ENCODE results near the gene CCDC102A.

CCDC102A gene

DNA sequence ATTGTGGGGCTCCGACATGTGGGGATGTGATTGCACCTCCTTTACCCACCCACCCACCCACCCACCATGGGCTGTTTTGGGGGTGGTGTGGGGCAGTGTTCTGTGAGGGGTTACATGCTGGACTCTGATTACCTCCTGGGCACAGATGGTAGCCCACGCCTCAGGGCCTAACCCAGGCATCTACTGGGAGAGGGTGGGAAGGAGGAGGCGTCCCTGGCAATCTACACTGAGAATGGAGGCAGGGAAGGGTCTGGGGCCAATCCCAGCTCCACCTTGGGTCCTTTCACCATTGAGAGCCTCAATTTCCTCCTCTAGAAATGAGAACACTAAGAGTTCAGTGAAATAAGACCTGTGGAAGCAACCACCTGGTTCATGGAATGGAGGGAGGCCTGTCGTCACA, 38.3 kb downstream of the CCDC102A start:
- H3K9me3 ChIP-seq (ENCODE audit: control insufficient read depth, insufficient read depth, low read depth, low read length) = no peaks in the 10 kb centered on the region
- H3K27me3 ChIP-seq (ENCODE audit: control insufficient read depth, insufficient read depth, low read length) = no peaks in the 10 kb centered on the region
- no peaks in the 10 kb centered on the region for H3K36me3 ChIP-seq (ENCODE audit: control insufficient read depth, insufficient read depth, low read length)
- peaks cover 9% of the 10 kb centered on the region; the same call in 1 of the 2 replicates for H3K4me1 ChIP-seq (ENCODE audit: control insufficient read depth, insufficient read depth, low read length)
- H3K9ac ChIP-seq (ENCODE audit: low read length) = no peak overlapping the region
- H3K27ac ChIP-seq (ENCODE audit: low read depth, low read length) = no peak overlapping the region
- no peak overlapping the region for H3K4me3 ChIP-seq (ENCODE audit: low read depth, low read length)

DNA sequence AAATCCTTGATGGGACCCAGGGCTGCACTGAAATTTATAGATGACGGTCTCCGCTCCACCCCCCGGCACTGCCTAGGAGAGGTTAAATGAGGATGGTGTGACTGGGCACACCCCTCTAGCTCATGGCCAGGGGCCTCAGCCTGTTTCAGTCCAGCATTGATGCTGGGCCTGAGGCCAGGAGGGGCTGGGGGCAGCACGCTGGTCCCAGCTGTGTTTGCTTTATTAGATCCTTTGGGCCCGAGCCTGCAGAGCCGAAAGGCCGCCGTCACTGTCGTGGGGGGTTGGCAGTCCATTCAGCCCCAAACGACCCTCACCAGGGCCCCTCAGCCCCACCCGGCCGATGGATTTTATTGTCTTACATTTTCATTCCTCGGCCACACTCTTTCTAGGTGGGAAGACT, 39.2 kb downstream of the CCDC102A start:
- H3K27ac ChIP-seq (ENCODE audit: low read depth, low read length) = no peak overlapping the region
- no peaks in the 10 kb centered on the region for H3K27me3 ChIP-seq (ENCODE audit: control insufficient read depth, insufficient read depth, low read length)
- H3K9ac ChIP-seq (ENCODE audit: low read length) = no peak overlapping the region
- H3K9me3 ChIP-seq (ENCODE audit: control insufficient read depth, insufficient read depth, low read depth, low read length) = no peaks in the 10 kb centered on the region
- H3K4me3 ChIP-seq (ENCODE audit: low read depth, low read length) = no peak overlapping the region
- H3K4me1 ChIP-seq (ENCODE audit: control insufficient read depth, insufficient read depth, low read length) = peaks cover 9% of the 10 kb centered on the region; the same call in 1 of the 2 replicates
- no peaks in the 10 kb centered on the region for H3K36me3 ChIP-seq (ENCODE audit: control insufficient read depth, insufficient read depth, low read length)

DNA sequence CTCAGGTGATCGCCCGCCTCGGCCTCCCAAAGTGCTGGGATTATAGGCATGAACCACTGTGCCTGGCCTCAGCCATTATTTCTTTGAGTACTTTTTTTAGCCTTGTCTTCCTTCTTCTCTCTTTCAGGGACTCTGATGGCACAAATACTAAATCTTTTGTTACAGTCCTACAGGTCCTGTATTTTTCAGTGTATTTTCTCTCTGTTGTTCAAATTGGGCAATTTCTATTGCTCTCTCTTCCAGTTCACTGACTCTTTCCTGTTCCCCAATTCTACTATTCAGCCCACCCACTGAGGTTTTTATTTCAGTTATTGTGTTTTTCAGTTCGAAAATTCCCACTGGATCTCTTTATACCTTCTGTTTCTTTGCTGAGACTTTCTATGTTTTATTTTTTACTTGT, 42.6 kb downstream of the CCDC102A start:
- no peak overlapping the region for H3K9ac ChIP-seq (ENCODE audit: low read length)
- no peaks in the 10 kb centered on the region for H3K36me3 ChIP-seq (ENCODE audit: control insufficient read depth, insufficient read depth, low read length)
- H3K9me3 ChIP-seq (ENCODE audit: control insufficient read depth, insufficient read depth, low read depth, low read length) = peaks cover 5% of the 10 kb centered on the region; the same call in 1 of the 2 replicates
- H3K27me3 ChIP-seq (ENCODE audit: control insufficient read depth, insufficient read depth, low read length) = no peaks in the 10 kb centered on the region
- H3K4me1 ChIP-seq (ENCODE audit: control insufficient read depth, insufficient read depth, low read length) = no peaks in the 10 kb centered on the region
- H3K27ac ChIP-seq (ENCODE audit: low read depth, low read length) = no peak overlapping the region
- no peak overlapping the region for H3K4me3 ChIP-seq (ENCODE audit: low read depth, low read length)

DNA sequence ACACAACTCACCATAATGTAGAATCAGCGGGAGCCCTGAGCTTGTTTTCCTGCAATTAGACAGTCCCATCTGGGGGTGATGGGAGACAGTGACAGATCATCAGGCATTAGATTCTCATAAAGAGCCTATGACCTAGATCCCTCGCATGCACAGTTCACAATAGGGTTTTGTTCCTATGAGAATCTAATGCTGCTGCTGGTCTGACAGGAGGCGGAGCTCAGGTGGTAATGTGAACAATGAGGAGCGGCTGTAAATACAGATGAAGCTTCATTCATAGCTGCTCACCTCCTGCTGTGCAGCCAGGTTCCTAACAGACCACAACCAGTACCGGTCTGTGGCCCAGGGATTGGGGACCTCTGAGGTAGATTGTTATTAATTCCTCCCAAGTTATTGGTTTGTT, 47.1 kb downstream of the CCDC102A start:
- H3K4me3 ChIP-seq (ENCODE audit: low read depth, low read length) = no peak overlapping the region

DNA sequence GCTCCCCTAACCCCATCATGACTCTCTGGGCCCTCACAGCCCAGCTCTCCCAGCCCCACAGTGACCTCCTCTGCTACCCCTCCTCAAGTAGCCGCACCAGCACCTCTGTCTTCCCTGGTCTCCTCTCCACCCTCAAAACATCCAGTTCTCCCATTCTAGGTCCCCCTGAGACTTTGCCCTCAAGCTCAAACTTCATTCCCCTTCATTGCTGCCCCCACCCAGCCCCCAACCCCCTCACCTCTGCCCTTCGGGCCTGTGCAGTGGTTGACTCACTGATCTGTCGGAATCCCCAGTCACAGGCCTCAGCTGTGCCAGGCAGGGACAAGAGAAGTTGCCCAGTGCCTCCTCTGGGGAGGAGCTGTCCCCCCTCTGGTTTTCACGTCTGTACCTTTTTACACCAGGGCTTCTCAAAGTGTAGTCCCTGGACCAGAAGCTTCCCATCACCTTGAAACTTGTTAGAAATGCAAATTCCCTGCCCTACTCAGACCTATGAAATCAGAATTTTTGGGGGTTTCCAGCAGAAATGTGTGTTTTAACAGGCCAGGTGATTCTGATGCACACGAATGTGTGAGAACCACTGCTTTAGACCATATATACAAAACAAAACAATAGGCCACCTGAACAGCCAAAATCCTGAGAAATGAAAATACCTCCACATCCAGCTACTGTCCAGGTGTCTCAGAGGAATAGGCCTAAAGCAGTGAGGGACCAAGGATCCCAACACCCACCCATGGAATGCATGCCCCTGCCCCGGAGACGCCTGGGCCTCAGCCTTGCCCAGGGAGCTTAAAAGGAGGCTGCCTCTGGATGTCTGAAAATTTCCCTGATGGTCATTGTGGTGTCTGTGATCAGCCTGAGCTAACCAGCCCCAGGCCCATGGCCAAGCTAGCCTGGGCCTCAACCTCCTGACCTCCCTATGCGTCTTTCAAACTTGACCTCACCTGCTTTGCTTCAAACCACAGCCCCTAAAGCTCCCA, 49.2 kb downstream of the CCDC102A start:
- Histone ChIP-seq H3K9me3 (ENCODE audit: control insufficient read depth, insufficient read depth, low read depth, low read length) (peaks cover 5% of the 10 kb centered on the region; the same call in 1 of the 2 replicates), H3K36me3 (ENCODE audit: control insufficient read depth, insufficient read depth, low read length) (no peaks in the 10 kb centered on the region), H3K27ac (ENCODE audit: low read depth, low read length) (no peak overlapping the region), H3K27me3 (ENCODE audit: control insufficient read depth, insufficient read depth, low read length) (peaks cover 14% of the 10 kb centered on the region), H3K4me3 (ENCODE audit: low read depth, low read length) (peak overlapping the region; percentile 58), H3K9ac (ENCODE audit: low read length) (peak overlapping the region; percentile 21), H3K4me1 (ENCODE audit: control insufficient read depth, insufficient read depth, low read length) (peaks cover 25% of the 10 kb centered on the region)

More for the DNA sequence above, 47.1 kb downstream of the CCDC102A start:
- Histone ChIP-seq H3K27me3 (ENCODE audit: control insufficient read depth, insufficient read depth, low read length) (peaks cover 14% of the 10 kb centered on the region), H3K9ac (ENCODE audit: low read length) (no peak overlapping the region), H3K36me3 (ENCODE audit: control insufficient read depth, insufficient read depth, low read length) (no peaks in the 10 kb centered on the region), H3K9me3 (ENCODE audit: control insufficient read depth, insufficient read depth, low read depth, low read length) (peaks cover 5% of the 10 kb centered on the region; the same call in 1 of the 2 replicates), H3K4me1 (ENCODE audit: control insufficient read depth, insufficient read depth, low read length) (peaks cover 20% of the 10 kb centered on the region), H3K27ac (ENCODE audit: low read depth, low read length) (no peak overlapping the region)

DNA sequence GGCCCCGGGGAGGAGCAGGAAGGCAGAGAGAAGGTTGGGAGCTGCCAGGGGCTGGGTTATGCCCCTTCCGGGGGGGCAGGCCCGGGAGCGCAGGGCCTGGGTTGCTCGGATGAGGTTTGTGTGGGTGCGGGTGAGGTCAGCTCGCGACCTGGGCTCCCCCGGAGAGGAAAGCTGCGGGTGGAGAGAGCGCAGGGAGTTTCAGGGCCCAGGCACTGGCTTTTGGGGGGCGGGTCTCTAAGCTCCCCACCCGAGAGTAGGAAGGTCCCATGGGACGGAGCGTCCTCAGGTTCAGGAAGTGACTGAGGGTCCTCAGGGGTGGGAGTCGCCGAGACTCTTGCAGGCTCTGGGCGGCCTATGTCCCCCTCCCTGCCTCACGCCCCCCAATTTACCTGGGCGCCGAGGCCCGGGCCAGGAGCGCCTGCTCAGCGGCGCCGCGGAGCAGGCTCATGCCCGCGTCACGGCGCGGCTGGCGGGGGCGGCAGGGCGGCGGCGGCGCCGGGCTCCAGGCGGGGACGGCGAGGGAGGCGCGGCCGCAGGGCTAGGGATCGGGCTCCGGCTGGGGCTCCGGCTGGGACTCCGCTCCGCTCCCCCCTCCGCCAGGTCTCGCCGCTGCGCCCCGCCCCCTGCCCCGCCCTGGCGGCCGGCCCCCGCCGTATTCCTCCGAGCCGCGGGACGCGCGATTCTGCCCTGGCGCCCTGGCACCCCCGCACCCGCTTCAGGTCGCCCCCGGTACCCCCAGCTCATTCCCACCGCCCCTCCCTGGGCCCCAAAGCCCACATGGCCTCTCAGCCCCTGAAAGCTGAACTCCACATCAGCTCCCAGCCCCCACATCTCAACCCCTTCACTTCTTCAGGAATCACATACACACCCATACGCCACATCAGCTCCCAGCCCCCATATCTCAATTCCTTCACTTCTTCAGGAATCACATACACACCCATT, 50.2 kb downstream of the CCDC102A start, which contains the start of gene DOK4:
Gene DOK4, minus strand, starts transcription at position 578 of the 942 bp plus-strand sequence. CDS start 6,986 bp downstream, outside the sequence.
- H3K9me3 ChIP-seq (ENCODE audit: control insufficient read depth, insufficient read depth, low read depth, low read length) = peaks cover 5% of the 10 kb centered on the region; the same call in 1 of the 2 replicates

DNA sequence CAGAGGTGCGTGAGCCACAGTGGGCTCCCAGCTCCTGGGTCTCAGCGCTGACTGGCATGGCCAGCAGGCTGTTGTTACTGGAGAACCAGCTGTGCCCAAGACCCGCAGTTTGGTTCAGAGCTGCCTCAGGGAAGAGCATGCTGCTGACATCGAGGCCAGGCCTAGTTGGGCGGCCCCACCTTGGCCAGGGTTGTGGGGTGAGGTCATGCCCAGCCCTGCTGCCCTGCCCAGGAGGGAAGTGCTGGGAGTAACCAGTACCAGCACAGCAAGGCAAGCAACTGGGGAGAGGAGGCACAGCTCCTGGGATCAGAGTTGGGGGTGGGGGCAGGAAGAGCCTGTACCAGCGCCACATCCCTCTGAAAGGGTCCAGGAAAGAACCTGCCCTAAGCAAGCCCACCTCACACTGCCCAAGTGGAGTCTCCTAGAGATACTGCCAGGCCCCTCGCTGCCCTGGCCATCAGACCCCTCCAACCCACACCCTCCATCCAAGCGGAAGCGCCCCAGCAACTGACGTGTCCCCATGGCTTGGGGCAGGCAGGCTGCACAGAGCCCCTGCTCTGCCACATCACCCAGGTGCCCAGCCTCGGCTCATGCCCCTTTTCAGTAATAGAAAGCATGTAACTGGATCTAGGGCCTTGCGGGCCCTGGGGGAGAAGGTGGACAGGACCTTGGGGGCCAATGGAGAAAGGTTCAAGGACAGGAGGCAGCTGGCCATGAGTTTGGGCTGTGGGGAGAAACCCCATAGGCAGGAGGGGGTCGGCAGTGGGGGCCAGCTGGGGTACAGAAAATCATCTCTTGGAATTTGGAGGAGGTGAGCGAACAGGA, 51.1 kb downstream of the CCDC102A start:
- no peak overlapping the region; the same call in 1 of the 2 replicates for H3K27ac ChIP-seq (ENCODE audit: low read depth, low read length)
- H3K9ac ChIP-seq (ENCODE audit: low read length) = peak overlapping the region; percentile 88
- peak overlapping the region; percentile 72 for H3K4me3 ChIP-seq (ENCODE audit: low read depth, low read length)
- H3K9me3 ChIP-seq (ENCODE audit: control insufficient read depth, insufficient read depth, low read depth, low read length) = peaks cover 5% of the 10 kb centered on the region; the same call in 1 of the 2 replicates
- H3K4me1 ChIP-seq (ENCODE audit: control insufficient read depth, insufficient read depth, low read length) = peaks cover 29% of the 10 kb centered on the region
- peaks cover 14% of the 10 kb centered on the region for H3K27me3 ChIP-seq (ENCODE audit: control insufficient read depth, insufficient read depth, low read length)
- no peaks in the 10 kb centered on the region for H3K36me3 ChIP-seq (ENCODE audit: control insufficient read depth, insufficient read depth, low read length)

More for the DNA sequence above, 50.2 kb downstream of the CCDC102A start, which contains the start of gene DOK4:
- peak within 1 kb of the TSS; percentile 88 for H3K9ac ChIP-seq (ENCODE audit: low read length)
- peak within 1 kb of the TSS; percentile 72 for H3K4me3 ChIP-seq (ENCODE audit: low read depth, low read length)
- H3K27me3 ChIP-seq (ENCODE audit: control insufficient read depth, insufficient read depth, low read length) = peaks cover 14% of the 10 kb centered on the region
- no peaks in the 10 kb centered on the region for H3K36me3 ChIP-seq (ENCODE audit: control insufficient read depth, insufficient read depth, low read length)
- no peak within 1 kb of the TSS; the same call in 1 of the 2 replicates for H3K27ac ChIP-seq (ENCODE audit: low read depth, low read length)
- H3K4me1 ChIP-seq (ENCODE audit: control insufficient read depth, insufficient read depth, low read length) = peaks cover 25% of the 10 kb centered on the region

DNA sequence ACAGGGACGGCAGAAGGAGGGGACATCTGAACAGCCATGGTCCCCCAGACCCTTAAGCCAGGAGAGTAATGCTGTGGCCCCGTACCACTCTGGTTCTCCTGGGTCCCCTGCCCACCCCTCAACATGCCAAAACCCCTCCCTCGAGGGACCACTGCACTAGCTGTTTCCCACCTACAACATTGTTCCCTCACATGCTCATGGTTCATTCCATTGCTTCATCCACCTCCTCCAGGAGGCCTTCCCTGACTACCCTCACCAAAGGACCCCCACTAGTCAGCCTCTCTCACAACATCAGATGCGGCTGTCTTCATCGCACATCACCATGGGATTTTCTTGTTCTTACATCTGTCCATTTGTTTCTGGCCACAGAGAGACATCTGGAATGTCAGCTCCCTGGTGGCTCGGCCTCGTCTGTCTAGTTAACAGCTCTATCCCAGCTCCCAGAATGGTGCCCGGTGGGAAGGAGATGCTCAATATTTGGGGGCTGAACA, 51.8 kb downstream of the CCDC102A start:
- H3K27me3 ChIP-seq (ENCODE audit: control insufficient read depth, insufficient read depth, low read length) = peaks cover 14% of the 10 kb centered on the region
- no peaks in the 10 kb centered on the region for H3K36me3 ChIP-seq (ENCODE audit: control insufficient read depth, insufficient read depth, low read length)
- peak overlapping the region; percentile 72; the same call in 1 of the 2 replicates for H3K4me3 ChIP-seq (ENCODE audit: low read depth, low read length)
- peak overlapping the region; percentile 88 for H3K9ac ChIP-seq (ENCODE audit: low read length)
- H3K9me3 ChIP-seq (ENCODE audit: control insufficient read depth, insufficient read depth, low read depth, low read length) = peaks cover 5% of the 10 kb centered on the region; the same call in 1 of the 2 replicates
- no peak overlapping the region; the same call in 1 of the 2 replicates for H3K27ac ChIP-seq (ENCODE audit: low read depth, low read length)
- peaks cover 33% of the 10 kb centered on the region for H3K4me1 ChIP-seq (ENCODE audit: control insufficient read depth, insufficient read depth, low read length)

DNA sequence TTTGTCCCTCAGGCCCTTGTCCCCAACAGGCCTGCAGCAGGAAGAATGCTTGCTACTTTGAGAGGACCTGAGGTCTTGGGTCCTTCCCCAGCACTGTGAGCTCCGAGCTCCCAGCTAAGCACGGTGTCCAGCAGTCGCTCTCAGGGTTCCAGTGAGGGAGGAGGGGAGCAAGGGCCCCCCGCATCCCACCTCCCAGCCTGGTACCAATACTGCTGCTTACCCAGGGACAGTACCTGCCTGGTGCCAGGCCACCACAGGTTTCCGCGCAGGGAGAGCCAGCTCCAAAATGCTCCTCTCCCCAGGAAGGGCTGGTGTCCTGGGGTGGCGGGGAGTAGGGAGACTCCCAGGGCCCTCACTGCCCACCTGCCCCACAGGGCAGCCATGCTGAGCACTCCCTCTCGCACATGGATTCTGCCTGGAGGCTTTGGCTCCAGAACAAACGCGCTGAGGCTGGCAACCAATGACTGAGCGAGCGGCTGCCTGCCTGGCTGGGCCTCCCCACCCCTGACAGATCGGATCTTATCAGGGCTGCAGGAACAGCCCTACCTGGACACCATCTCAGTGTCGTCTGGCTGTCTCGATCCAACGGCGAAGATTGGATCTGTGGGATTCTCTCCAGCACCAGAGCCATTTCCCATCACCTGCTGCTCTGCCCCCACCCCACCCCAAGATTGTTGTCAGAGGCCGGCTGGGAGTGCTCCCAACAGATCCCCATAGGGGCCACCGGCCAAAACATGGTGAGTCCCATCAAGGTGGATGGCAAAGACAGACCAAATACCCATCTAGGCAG, 52.5 kb downstream of the CCDC102A start:
- Histone ChIP-seq H3K4me1 (ENCODE audit: control insufficient read depth, insufficient read depth, low read length) (peaks cover 39% of the 10 kb centered on the region), H3K9me3 (ENCODE audit: control insufficient read depth, insufficient read depth, low read depth, low read length) (no peaks in the 10 kb centered on the region), H3K9ac (ENCODE audit: low read length) (peak overlapping the region; percentile 88), H3K27me3 (ENCODE audit: control insufficient read depth, insufficient read depth, low read length) (peaks cover 18% of the 10 kb centered on the region), H3K36me3 (ENCODE audit: control insufficient read depth, insufficient read depth, low read length) (no peaks in the 10 kb centered on the region; the same call in 1 of the 2 replicates), H3K4me3 (ENCODE audit: low read depth, low read length) (peak overlapping the region; percentile 72; the same call in 1 of the 2 replicates), H3K27ac (ENCODE audit: low read depth, low read length) (no peak overlapping the region)
